ENCODE measurements around the gene SERPINB5.

The SERPINB5 gene

GRCh38 chr18:63514326-63514725, 37.6 kb downstream of the SERPINB5 start:
- TF ChIP-seq POLR2AphosphoS5 (IDR thresholded peaks at IDR 0.05; ENCODE audit: low read depth, low read length) (no peak), REST (IDR thresholded peaks at IDR 0.05; ENCODE audit: insufficient read depth in 1 of 2, low read depth in 2 of 2, low read length in 2 of 2) (no peak), TAF1 (IDR thresholded peaks at IDR 0.05; ENCODE audit: borderline replicate concordance, insufficient read depth, low read length) (no peak), SIN3A (IDR thresholded peaks at IDR 0.05; ENCODE audit: borderline replicate concordance, insufficient read depth, low read length) (no peak), FOXP2 (optimal IDR thresholded peaks at IDR 0.05; ENCODE audit: borderline replicate concordance, extremely low read depth, extremely low read length, insufficient read depth) (no peak)

DNA sequence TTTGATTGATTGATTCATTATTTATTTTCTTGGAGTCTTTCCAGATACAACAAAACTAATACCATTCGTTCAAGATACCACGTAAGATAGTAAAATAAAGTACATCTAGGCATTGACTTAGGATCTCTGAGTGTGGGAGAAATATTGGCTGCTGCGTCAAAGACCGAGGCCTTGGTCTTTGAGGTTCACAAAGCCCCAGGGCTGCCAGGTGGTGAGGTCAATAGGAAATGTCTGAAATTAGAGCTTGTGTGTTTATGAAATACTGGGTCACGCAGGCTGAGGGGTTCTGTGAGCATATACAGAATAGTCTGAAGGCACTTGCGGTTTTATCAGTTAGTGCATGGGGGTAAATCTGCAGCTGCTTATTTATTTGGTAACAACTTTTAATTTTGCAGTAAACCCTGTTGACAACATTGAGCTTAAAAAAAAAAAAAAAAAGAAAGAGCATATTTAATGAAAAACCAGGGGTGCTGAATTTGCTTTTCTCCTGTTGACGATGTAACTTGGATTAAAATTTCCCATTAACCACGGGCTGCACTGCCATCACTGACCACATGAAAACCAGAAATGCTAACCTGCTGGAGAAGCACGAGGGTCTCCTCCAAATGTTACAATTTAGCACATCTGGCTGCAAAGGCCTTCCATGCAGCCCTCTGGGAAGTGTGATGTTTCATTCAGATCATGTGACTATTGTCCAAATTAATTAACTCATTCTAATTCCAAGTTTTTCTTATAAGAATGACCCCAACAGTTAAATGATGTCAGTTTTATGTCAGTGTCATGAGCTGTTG, 38.3 kb downstream of the SERPINB5 start:
- TF ChIP-seq FOXP2 (optimal IDR thresholded peaks at IDR 0.05; ENCODE audit: borderline replicate concordance, extremely low read depth, extremely low read length, insufficient read depth) = no peak
- no peak for TF ChIP-seq POLR2AphosphoS5 (IDR thresholded peaks at IDR 0.05; ENCODE audit: low read depth, low read length)
- no peak for TF ChIP-seq SIN3A (IDR thresholded peaks at IDR 0.05; ENCODE audit: borderline replicate concordance, insufficient read depth, low read length)
- TF ChIP-seq TAF1 (IDR thresholded peaks at IDR 0.05; ENCODE audit: borderline replicate concordance, insufficient read depth, low read length) = no peak
- no peak for TF ChIP-seq REST (IDR thresholded peaks at IDR 0.05; ENCODE audit: insufficient read depth in 1 of 2, low read depth in 2 of 2, low read length in 2 of 2)

- TF ChIP-seq SIN3A (IDR thresholded peaks at IDR 0.05; ENCODE audit: borderline replicate concordance, insufficient read depth, low read length) = no peak
- TF ChIP-seq REST (IDR thresholded peaks at IDR 0.05; ENCODE audit: insufficient read depth in 1 of 2, low read depth in 2 of 2, low read length in 2 of 2) = no peak
- TF ChIP-seq POLR2AphosphoS5 (IDR thresholded peaks at IDR 0.05; ENCODE audit: low read depth, low read length) = no peak
These were observed 39.0 kb downstream of the SERPINB5 start for GRCh38 chr18:63515801-63516200.

GRCh38 chr18:63518178-63519012, 41.6 kb downstream of the SERPINB5 start:
- TF ChIP-seq POLR2AphosphoS5 (IDR thresholded peaks at IDR 0.05; ENCODE audit: low read depth, low read length) (no peak), TAF1 (IDR thresholded peaks at IDR 0.05; ENCODE audit: borderline replicate concordance, insufficient read depth, low read length) (no peak), REST (IDR thresholded peaks at IDR 0.05; ENCODE audit: insufficient read depth in 1 of 2, low read depth in 2 of 2, low read length in 2 of 2) (no peak), SIN3A (IDR thresholded peaks at IDR 0.05; ENCODE audit: borderline replicate concordance, insufficient read depth, low read length) (no peak), FOXP2 (optimal IDR thresholded peaks at IDR 0.05; ENCODE audit: borderline replicate concordance, extremely low read depth, extremely low read length, insufficient read depth) (no peak)

All from PFSK-1 (cell line).